Suprapubic skin (tissue), 4 donors: ENCODE data around the gene RBL2.

ENCODE experiments used
- EP300 ChIP-seq: sonication (generic); formaldehyde crosslinking; IDR thresholded peaks from one replicate; pipeline ENCODE4 v1.6.1; 2017; ENCODE audit warnings: antibody characterized with exemption
- POLR2A ChIP-seq, 2 donors: fragments of 450-650 bp; IDR thresholded peaks; one replicate each; pipeline ENCODE4 v1.6.1; 2017; ENCODE audit warnings: antibody characterized with exemption in 2 of 2, mild to moderate bottlenecking in 2 of 2, moderate library complexity in 2 of 2
- POLR2AphosphoS5 ChIP-seq, 3 donors: sonication (generic); formaldehyde crosslinking; IDR thresholded peaks; one replicate each; pipeline ENCODE4 v1.6.1; 2017; ENCODE audit warnings: antibody characterized with exemption in 3 of 3
- TF ChIP-seq, protein P1 (sequence below), 2 donors: fragments of 200-600 bp in 1 of 2; fragments of 450-650 bp in 1 of 2; sonication (generic) in 1 of 2; IDR thresholded peaks; one replicate each; pipeline ENCODE4 v1.5.1; 2016 to 2019; ENCODE audit warnings: antibody characterized with exemption in 2 of 2, mild to moderate bottlenecking in 1 of 2, moderate library complexity in 1 of 2

DNA sequence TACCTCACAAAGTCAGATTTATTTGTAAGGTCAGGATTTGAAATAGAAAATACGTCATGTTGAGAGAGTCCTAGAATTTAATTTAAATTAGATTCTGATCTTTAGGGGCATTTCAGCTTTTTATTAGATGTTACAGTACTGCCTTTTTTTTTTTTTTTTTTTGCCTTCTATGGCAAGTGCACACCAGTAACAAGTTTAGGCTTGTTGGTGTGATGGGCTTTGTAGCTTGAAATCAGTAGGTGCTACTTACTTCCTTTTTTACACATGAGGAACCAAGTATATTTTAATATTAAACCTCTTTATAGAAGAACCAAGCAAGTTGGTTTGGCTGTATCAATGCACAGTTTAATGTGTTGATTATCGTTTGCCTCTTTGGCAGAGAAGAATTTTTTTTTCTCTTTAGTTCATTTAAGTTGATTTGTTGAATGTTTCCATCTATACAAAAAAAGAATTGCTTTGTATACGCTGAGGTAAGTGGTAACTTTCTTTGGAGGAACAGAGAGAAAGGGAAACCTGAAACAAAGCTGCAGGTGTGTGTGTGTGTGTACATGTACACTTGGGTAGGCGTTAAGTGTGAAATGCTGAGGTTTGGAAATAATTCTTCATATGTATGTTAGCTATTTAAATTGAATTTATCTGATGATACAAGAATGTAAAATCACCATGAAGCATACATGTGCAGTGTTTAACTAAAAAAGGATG is 15.7 kb downstream of the RBL2 start:
- TF ChIP-seq, protein P1, sequence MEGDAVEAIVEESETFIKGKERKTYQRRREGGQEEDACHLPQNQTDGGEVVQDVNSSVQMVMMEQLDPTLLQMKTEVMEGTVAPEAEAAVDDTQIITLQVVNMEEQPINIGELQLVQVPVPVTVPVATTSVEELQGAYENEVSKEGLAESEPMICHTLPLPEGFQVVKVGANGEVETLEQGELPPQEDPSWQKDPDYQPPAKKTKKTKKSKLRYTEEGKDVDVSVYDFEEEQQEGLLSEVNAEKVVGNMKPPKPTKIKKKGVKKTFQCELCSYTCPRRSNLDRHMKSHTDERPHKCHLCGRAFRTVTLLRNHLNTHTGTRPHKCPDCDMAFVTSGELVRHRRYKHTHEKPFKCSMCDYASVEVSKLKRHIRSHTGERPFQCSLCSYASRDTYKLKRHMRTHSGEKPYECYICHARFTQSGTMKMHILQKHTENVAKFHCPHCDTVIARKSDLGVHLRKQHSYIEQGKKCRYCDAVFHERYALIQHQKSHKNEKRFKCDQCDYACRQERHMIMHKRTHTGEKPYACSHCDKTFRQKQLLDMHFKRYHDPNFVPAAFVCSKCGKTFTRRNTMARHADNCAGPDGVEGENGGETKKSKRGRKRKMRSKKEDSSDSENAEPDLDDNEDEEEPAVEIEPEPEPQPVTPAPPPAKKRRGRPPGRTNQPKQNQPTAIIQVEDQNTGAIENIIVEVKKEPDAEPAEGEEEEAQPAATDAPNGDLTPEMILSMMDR (IDR thresholded peaks at IDR 0.05), result no peak
- no peak for TF ChIP-seq POLR2AphosphoS5 (IDR thresholded peaks at IDR 0.05)
- no peak for TF ChIP-seq POLR2A (IDR thresholded peaks at IDR 0.05)
- no peak for TF ChIP-seq EP300
